ENCODE results near the gene EGR4. TPM values are rescaled to one million over a fixed set of nuclear protein-coding genes. Genes with fewer than 3 reads are reported as not detected.

The EGR4 gene
- total and polyA plus RNA-seq, 2 experiments from 2014 or later: 0.06 to 0.31 TPM

- Histone ChIP-seq H3K9me3 (ENCODE audit: low read depth) (no peaks in the 10 kb centered on the region), H3K4me1 (ENCODE audit: low read depth) (no peaks in the 10 kb centered on the region), H3K27ac (no peak overlapping the region), H3K27me3 (no peaks in the 10 kb centered on the region), H3K4me3 (no peak overlapping the region), H3K36me3 (peaks cover 67% of the 10 kb centered on the region)
- TF ChIP-seq CTCF (IDR thresholded peaks at IDR 0.05; ENCODE audit: low read depth, low read length): no peak
- no peak for DNase-seq (ENCODE audit: low read depth in 1 of 2, low spot score in 1 of 2)
Observed at GRCh38 chr2:73250872-73251846, 42.2 kb downstream of the EGR4 start.

- H3K9me3 ChIP-seq (ENCODE audit: low read depth): no peaks in the 10 kb centered on the region
- no peaks in the 10 kb centered on the region for H3K27me3 ChIP-seq
- no peaks in the 10 kb centered on the region for H3K4me1 ChIP-seq (ENCODE audit: low read depth)
- H3K36me3 ChIP-seq: peaks cover 82% of the 10 kb centered on the region
- H3K27ac ChIP-seq: no peak overlapping the region
- DNase-seq (ENCODE audit: low read depth in 1 of 2, low spot score in 1 of 2): no peak
- no peak for TF ChIP-seq CTCF (IDR thresholded peaks at IDR 0.05; ENCODE audit: low read depth, low read length)
- H3K4me3 ChIP-seq: no peak overlapping the region
Observed at GRCh38 chr2:73249636-73250035, 43.7 kb downstream of the EGR4 start.

- TF ChIP-seq CTCF (IDR thresholded peaks at IDR 0.05; ENCODE audit: low read depth, low read length): no peak
- Histone ChIP-seq H3K27me3 (no peaks in the 10 kb centered on the region), H3K36me3 (peaks cover 72% of the 10 kb centered on the region), H3K4me1 (ENCODE audit: low read depth) (peaks cover 18% of the 10 kb centered on the region), H3K9me3 (ENCODE audit: low read depth) (no peaks in the 10 kb centered on the region), H3K4me3 (no peak overlapping the region), H3K27ac (no peak overlapping the region)
- DNase-seq (ENCODE audit: low read depth in 1 of 2, low spot score in 1 of 2): no peak
Observed at GRCh38 chr2:73246850-73247249, 46.5 kb downstream of the EGR4 start.

- TF ChIP-seq CTCF (IDR thresholded peaks at IDR 0.05; ENCODE audit: low read depth, low read length): no peak
- DNase-seq (ENCODE audit: low read depth in 1 of 2, low spot score in 1 of 2): no peak
- H3K36me3 ChIP-seq: peaks cover 68% of the 10 kb centered on the region
- H3K4me3 ChIP-seq: no peak overlapping the region
- peaks cover 18% of the 10 kb centered on the region for H3K4me1 ChIP-seq (ENCODE audit: low read depth)
- H3K27ac ChIP-seq: peak overlapping the region; percentile 79
- no peaks in the 10 kb centered on the region for H3K9me3 ChIP-seq (ENCODE audit: low read depth)
- H3K27me3 ChIP-seq: no peaks in the 10 kb centered on the region
Observed at GRCh38 chr2:73244580-73244979, 48.8 kb downstream of the EGR4 start.

GRCh38 chr2:73243884-73244570, 49.3 kb downstream of the EGR4 start:
- Histone ChIP-seq H3K9me3 (ENCODE audit: low read depth) (no peaks in the 10 kb centered on the region), H3K36me3 (peaks cover 67% of the 10 kb centered on the region), H3K4me3 (no peak overlapping the region), H3K27ac (peak overlapping the region; percentile 79), H3K4me1 (ENCODE audit: low read depth) (peaks cover 21% of the 10 kb centered on the region), H3K27me3 (no peaks in the 10 kb centered on the region)
- TF ChIP-seq CTCF (IDR thresholded peaks at IDR 0.05; ENCODE audit: low read depth, low read length): no peak
- DNase-seq (ENCODE audit: low read depth in 1 of 2, low spot score in 1 of 2): peak; percentile 14 to 70

Other genes with a start within 250 kb of the EGR4 start
- 13.5 and 15.6 TPM in 2 replicates for gene SFXN5, start 221.8 kb downstream of the EGR4 start, total RNA-seq
- gene SFXN5, start 221.8 kb downstream of the EGR4 start, polyA plus RNA-seq: 7.0 and 11.4 TPM in 2 replicates
- 7.2 and 12.1 TPM in 2 replicates for gene RAB11FIP5, start 180.6 kb downstream of the EGR4 start, total RNA-seq
- 4.2 and 9.0 TPM in 2 replicates for gene RAB11FIP5, start 180.6 kb downstream of the EGR4 start, polyA plus RNA-seq
- gene NOTO, start 91.0 kb downstream of the EGR4 start, total RNA-seq: not detected in 2 replicates
- gene NOTO, start 91.0 kb downstream of the EGR4 start, polyA plus RNA-seq: not detected in 2 replicates
- 24.4 and 26.1 TPM in 2 replicates for gene SMYD5, start 79.3 kb downstream of the EGR4 start, total RNA-seq
- 26.4 and 27.0 TPM in 2 replicates for gene SMYD5, start 79.3 kb downstream of the EGR4 start, polyA plus RNA-seq
- 42.6 and 99.4 TPM in 2 replicates for gene PRADC1, start 60.3 kb downstream of the EGR4 start, total RNA-seq
- 62.8 and 99.8 TPM in 2 replicates for gene PRADC1, start 60.3 kb downstream of the EGR4 start, polyA plus RNA-seq
- gene CCT7, start 59.2 kb downstream of the EGR4 start, total RNA-seq: 370 and 424 TPM in 2 replicates
- gene CCT7, start 59.2 kb downstream of the EGR4 start, polyA plus RNA-seq: 340 and 384 TPM in 2 replicates
- gene FBXO41, start 9.1 kb downstream of the EGR4 start, total RNA-seq: 4.1 and 5.8 TPM in 2 replicates
- gene FBXO41, start 9.1 kb downstream of the EGR4 start, polyA plus RNA-seq: 1.0 and 1.3 TPM in 2 replicates
- gene ALMS1, start 92.3 kb upstream of the EGR4 start, total RNA-seq: 25.2 and 30.1 TPM in 2 replicates
- 6.8 and 10.6 TPM in 2 replicates for gene ALMS1, start 92.3 kb upstream of the EGR4 start, polyA plus RNA-seq